Ishikawa (cell line): ENCODE measurements around the gene DENND4A.

Source experiments
- EGR1 ChIP-seq: IDR thresholded peaks from 2 replicates; pipeline ENCODE4 v1.6.1; 2012
- TAF1 ChIP-seq: IDR thresholded peaks from 2 replicates; pipeline ENCODE4 v1.6.1; 2012; ENCODE audit warnings: low read depth, mild to moderate bottlenecking
- YY1 ChIP-seq: IDR thresholded peaks from 2 replicates; pipeline ENCODE4 v1.6.1; 2012; ENCODE audit warnings: low read depth

- TF ChIP-seq YY1: no peak
- TF ChIP-seq EGR1: no peak
- TF ChIP-seq TAF1: no peak
Measured at GRCh38 chr15:65818927-65819562, 27.0 kb upstream of the DENND4A start.
